ENCODE results near the gene MLXIPL.
"Not testable (repeated sequence)": the region's sequence is repeated elsewhere in the genome, so short reads cannot be mapped to it uniquely, and the experiment has no call there.

Gene MLXIPL

GRCh38 chr7:73577627-73578341 is 46.5 kb downstream of the MLXIPL start:
- no peak for DNase-seq (ENCODE audit: low read depth)

- no peak for DNase-seq (ENCODE audit: low read depth)
These were observed 50.5 kb downstream of the MLXIPL start for GRCh38 chr7:73573791-73574190.

- no peak for DNase-seq (ENCODE audit: low read depth)
These were observed 51.0 kb downstream of the MLXIPL start for GRCh38 chr7:73573276-73573675.

- DNase-seq (ENCODE audit: low read depth), result no peak
These were observed 51.5 kb downstream of the MLXIPL start for GRCh38 chr7:73572767-73573186.

GRCh38 chr7:73570977-73571376 is 53.3 kb downstream of the MLXIPL start:
- DNase-seq (ENCODE audit: low read depth), result no peak

GRCh38 chr7:73570521-73570920 is 53.8 kb downstream of the MLXIPL start:
- DNase-seq (ENCODE audit: low read depth), result no peak

- no peak for DNase-seq (ENCODE audit: low read depth)
These were observed 55.2 kb downstream of the MLXIPL start for GRCh38 chr7:73569042-73569608.

GRCh38 chr7:73567846-73568685 is 56.3 kb downstream of the MLXIPL start:
- no peak for DNase-seq (ENCODE audit: low read depth)

- DNase-seq (ENCODE audit: low read depth), result no peak
These were observed 57.2 kb downstream of the MLXIPL start for GRCh38 chr7:73567140-73567539.

GRCh38 chr7:73566431-73566830 is 57.9 kb downstream of the MLXIPL start:
- not testable (repeated sequence) for DNase-seq (ENCODE audit: low read depth)

- DNase-seq (ENCODE audit: low read depth), result no peak
These were observed 58.5 kb downstream of the MLXIPL start for GRCh38 chr7:73565675-73566340.

GRCh38 chr7:73560109-73560835 is 64.0 kb downstream of the MLXIPL start:
- DNase-seq (ENCODE audit: low read depth), result no peak

GRCh38 chr7:73557397-73558257 is 66.7 kb downstream of the MLXIPL start, which contains the start of gene BCL7B:
Gene BCL7B (minus strand): TSS chr7:73557690. CDS start chr7:73557578, 112 bp downstream.
- DNase-seq (ENCODE audit: low read depth), result peak; percentile 72

GRCh38 chr7:73557108-73557396 is 67.3 kb downstream of the MLXIPL start:
- peak; percentile 88 for DNase-seq (ENCODE audit: low read depth)

GRCh38 chr7:73556208-73557107 is 67.9 kb downstream of the MLXIPL start:
- DNase-seq (ENCODE audit: low read depth), result no peak

- no peak for DNase-seq (ENCODE audit: low read depth)
These were observed 68.8 kb downstream of the MLXIPL start for GRCh38 chr7:73555411-73555982.

GRCh38 chr7:73550093-73550492 is 74.2 kb downstream of the MLXIPL start:
- DNase-seq (ENCODE audit: low read depth), result not testable (repeated sequence)

GRCh38 chr7:73549176-73549575 is 75.1 kb downstream of the MLXIPL start:
- DNase-seq (ENCODE audit: low read depth), result no peak

- no peak for DNase-seq (ENCODE audit: low read depth)
These were observed 76.5 kb downstream of the MLXIPL start for GRCh38 chr7:73547841-73548240.

All from stimulated activated CD8-positive, alpha-beta memory T cell treated with anti-CD3 and anti-CD28 coated beads, Interleukin-12 subunit alpha, Interleukin-12 subunit beta, amount 100 ng/mL, for 4 hours (primary cell).